HG03469 (cell line): ENCODE measurements around the gene ADD1.
"Not testable (repeated sequence)": the region's sequence is repeated elsewhere in the genome, so short reads cannot be mapped to it uniquely, and the experiment has no call there.

Experiments used
- ATAC-seq: cut with Tn5 transposase; IDR thresholded peaks from one replicate; pipeline ENCODE4 v1.9.1; 2021; ENCODE audit warnings: mild to moderate bottlenecking, moderate library complexity, moderate number of reproducible peaks; ENCODE audit not compliant: unreplicated experiment

The ADD1 gene

GRCh38 chr4:2942532-2943363 lies 99.1 kb downstream of the ADD1 start:
- ATAC-seq = no peak

DNA sequence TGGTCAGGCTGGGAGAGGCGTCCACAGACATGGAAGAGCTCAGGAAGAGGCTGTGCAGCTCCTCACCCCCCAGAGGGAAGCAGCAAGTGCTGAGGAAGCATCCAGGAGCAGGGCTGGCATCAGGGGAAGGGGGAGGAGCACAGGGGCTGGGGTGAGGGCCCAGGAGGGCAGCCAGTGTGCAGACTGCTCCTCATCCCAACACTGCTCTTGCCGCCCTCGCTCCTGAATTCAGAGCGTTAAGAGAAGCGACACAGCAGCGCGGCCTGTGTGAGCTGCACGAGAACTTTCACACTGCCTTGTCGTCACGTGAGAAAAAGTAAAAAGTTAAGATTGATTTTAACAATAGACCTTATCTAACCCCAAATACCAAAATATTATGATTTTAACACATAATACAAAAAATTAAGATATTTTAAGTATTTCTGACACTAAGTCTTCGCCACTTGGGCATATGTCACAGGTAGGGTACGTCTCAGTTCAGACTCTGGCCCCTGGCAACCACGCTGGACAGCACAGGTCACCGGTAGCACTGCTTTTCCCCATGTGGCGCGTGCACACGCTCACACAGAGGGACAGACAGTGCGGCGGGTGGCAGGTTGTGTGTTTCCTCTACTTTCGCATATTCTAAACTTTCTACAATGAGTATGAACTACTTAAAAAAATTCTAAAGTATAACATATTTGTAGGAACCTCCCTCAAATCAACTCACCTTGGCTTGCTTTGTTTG lies 99.9 kb downstream of the ADD1 start:
- no peak for ATAC-seq

GRCh38 chr4:2944091-2944482 lies 100.4 kb downstream of the ADD1 start:
- no peak for ATAC-seq

DNA sequence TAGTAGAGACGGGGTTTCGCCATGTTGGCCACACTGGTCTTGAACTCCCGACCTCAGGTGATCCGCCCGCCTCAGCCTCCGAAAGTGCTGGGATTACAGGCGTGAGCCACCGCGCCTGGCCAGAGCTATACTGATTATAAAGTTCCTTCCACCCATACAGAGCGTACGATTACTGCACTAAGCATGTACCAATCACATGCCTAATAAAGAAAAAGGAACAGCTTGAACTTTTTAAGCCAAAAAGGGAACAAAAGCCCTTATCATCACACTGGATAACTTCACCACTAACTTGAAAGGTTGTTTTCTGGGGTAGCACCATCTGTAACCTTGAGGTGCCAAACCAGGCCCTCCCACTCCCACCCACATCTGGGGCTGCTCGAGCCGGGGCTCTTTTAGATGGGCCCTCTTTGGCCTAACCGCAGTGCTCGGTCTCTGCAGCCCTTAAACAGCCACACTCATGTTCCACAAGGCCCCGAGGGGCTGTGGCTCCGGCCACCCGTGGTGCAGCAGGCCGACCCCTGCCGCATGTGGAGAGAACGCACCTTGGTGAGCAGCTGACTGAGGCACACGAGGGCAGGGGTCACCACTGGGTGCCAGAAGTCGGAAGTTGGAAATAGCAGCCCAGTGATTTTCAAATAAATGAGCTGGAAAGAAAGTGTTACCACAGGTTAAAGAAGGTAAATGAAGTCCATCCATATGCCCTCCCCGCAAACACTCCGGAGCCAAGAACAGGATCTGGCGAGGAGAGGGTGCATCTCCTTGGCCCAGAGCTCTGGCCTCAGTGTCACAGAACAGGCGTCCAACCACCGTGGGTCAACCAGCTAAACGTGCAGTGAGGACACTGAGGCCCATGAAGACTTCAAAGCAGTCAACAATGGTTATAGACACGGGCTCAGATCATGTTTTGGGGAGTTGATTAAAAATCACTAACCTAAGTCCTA lies 101.2 kb downstream of the ADD1 start:
- ATAC-seq = no peak

DNA sequence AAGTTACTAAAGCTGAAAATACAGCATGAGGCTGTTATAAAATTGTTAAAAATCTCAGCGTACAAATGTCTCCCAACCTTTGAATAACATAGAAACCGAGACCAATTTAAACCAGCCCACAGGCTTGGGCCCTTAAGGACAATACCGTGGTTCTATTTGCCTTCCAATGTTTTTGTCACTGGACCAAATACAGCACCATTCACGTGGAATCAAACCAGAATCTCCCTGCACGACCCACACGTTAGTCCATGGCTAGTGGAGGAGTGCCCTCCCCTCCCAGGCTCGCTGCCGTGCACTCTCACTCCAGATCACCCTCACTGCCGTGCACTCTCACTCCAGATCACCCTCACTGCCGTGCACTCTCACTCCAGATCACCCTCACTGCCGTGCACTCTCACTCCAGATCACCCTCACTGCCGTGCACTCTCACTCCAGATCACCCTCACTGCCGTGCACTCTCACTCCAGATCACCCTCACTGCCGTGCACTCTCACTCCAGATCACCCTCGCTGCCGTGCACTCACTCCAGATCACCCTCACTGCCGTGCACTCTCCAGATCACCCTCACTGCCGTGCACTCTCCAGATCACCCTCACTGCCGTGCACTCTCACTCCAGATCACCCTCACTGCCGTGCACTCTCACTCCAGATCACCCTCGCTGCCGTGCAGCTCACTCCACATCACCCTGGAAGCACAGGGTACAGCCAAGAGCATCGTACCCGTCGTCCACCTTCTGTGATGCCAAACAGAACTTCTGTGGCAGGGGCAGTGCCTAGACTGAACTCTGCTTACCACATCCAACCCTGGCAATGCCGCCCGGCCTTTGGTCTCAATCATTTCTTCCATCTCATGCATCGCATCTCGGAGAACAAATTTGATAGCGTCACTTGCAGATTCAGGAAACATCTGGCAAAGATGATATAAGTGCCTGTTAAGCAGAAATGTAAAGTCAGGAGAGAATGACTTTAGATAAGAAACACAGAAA lies 102.3 kb downstream of the ADD1 start:
- ATAC-seq = not testable (repeated sequence)

GRCh38 chr4:2946812-2947600 lies 103.4 kb downstream of the ADD1 start:
- ATAC-seq = no peak

GRCh38 chr4:2947926-2948325 lies 104.3 kb downstream of the ADD1 start:
- no peak for ATAC-seq

DNA sequence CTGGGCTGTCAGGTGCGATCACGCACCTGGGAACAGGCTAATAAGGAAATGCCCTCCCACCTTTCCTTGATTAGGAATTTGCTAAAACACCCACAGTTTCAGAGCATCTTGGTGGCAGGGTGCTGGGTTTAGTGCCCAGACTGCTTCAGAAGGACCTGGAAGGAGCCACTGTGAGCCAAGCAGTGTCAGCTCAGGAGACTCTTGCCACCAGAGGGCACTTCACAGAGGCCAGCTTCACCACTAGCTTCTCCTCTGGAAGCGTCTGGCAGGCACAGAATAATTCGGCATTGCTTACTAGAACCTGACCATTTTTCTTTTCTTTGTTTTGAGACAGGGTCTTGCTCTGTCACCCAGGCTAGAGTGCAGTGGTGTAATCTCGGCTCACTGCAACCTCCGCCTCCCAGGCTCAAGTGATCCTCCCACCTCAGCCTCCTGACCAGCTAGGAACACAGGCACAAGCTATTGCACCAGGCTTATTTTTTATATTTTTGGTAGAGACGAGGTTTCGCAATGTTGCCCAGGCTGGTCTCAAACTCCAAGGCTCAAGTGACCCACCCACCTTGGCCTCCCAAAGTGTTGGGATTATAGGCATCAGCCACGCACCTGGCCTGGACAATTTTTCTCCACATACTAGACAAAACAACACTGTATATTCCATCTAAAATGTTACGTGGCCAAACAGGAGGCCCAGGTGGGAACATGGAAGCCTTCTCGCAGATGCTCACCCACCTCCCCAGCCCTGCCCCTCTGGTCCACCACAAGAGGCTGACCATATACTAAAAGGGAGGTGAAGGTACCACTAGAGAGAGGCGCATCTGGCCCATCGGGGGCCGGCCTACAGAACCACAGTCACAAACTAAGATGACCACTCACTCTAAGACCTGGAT lies 105.5 kb downstream of the ADD1 start:
- no peak for ATAC-seq

DNA sequence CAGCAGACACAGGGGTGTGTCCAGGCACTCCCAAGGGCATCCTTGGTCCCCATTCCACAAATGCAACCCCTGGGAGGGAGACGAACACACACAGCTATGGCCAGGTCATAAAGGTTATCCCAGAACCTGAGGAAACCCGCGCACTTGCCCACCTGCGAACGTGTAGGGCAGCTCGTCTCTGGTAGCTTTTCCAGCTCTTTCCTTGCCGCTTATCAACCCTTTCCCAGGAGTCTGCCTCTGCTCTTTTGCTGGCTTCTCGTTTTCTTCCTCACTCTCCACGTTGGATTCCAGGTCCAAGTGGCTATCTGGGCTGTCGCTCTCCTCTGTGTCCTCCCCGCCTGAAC lies 106.1 kb downstream of the ADD1 start:
- ATAC-seq = no peak

DNA sequence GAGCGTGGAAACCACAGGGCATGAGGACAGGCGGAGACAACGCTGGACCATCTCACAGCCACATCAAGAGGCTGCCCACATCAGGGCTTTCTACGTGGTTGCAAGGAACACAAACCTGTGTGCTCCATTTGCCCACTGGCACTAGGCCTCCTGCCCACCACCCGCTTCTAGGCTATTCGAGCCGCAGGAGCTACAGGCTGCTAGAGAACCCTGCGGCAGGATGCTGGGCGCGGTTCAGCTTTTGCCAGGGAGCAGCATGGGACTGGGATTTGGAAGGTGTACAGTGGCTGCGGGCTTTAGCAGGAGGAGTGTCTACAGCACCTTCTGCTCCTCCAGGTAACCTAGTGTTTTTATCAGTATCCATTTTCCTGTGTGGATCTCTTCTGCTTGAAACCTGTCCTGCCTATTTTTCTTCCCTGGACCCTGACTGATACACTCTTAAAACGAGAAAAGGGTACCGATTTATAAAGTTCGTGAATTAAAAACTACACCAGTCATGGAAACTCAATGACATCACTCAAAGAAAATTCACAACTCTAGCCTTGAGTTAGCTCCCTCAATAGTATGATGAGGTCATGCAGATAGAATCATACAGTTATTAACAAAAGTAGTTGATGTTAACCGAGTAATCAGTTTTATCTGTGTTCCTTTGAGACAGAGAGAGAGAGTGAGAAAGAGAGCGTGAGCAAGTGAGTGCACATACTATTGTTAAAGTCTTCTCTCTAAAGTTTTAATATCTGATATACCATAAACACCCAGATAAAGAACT lies 106.8 kb downstream of the ADD1 start:
- no peak for ATAC-seq

GRCh38 chr4:2953496-2953895 lies 109.9 kb downstream of the ADD1 start:
- no peak for ATAC-seq

DNA sequence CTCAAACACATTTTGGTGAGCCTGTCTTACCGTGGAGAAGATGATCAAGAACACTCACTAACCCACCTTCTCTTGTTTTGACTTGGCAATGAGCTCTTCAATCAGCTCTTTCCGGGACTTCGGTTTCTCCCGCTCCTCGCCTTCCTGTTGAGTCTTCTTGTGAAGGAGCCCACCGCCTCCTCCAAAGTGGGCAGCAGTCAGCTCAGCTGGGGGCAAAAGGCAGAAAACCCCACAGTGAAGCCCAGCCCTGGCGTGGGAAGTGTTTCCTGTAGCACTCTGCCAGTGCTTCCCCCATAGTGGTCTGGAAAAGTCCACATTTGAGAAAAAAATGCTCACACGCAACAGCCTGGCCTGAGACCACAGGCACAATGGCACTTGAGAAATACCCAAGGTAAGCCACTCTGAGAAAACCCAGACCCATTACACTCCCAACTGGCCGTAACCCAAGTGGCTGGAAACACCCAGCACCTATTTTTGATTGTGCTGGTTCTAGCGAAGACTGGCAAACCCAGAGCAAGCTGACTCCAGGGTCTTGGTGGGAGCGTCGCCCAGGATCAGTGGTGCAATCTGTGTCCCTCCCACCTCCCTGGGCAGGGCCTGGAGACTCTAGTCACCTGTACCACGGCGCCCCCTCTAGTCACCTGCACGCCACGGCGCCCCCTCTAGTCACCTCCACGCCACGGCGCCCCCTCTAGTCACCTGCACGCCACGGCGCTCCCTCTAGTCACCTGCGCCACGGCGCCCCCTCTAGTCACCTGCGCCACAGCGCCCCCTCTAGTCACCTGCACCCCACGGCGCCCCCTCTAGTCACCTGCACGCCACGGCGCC lies 110.9 kb downstream of the ADD1 start:
- ATAC-seq = no peak

- not testable (repeated sequence) for ATAC-seq
Measured at GRCh38 chr4:2955186-2956044, 111.8 kb downstream of the ADD1 start.

GRCh38 chr4:2958446-2958845 lies 114.8 kb downstream of the ADD1 start:
- no peak for ATAC-seq

- ATAC-seq = not testable (repeated sequence)
Measured at GRCh38 chr4:2960450-2960849, 116.8 kb downstream of the ADD1 start.

- ATAC-seq = no peak
Measured at GRCh38 chr4:2961421-2961810, 117.8 kb downstream of the ADD1 start.
